ENCODE results near the gene CCDC88C. TPM values are rescaled to one million over a fixed set of nuclear protein-coding genes. Genes with fewer than 3 reads are reported as not detected.

The CCDC88C gene
- total RNA-seq, 1 donor, result 0.36 TPM

DNA sequence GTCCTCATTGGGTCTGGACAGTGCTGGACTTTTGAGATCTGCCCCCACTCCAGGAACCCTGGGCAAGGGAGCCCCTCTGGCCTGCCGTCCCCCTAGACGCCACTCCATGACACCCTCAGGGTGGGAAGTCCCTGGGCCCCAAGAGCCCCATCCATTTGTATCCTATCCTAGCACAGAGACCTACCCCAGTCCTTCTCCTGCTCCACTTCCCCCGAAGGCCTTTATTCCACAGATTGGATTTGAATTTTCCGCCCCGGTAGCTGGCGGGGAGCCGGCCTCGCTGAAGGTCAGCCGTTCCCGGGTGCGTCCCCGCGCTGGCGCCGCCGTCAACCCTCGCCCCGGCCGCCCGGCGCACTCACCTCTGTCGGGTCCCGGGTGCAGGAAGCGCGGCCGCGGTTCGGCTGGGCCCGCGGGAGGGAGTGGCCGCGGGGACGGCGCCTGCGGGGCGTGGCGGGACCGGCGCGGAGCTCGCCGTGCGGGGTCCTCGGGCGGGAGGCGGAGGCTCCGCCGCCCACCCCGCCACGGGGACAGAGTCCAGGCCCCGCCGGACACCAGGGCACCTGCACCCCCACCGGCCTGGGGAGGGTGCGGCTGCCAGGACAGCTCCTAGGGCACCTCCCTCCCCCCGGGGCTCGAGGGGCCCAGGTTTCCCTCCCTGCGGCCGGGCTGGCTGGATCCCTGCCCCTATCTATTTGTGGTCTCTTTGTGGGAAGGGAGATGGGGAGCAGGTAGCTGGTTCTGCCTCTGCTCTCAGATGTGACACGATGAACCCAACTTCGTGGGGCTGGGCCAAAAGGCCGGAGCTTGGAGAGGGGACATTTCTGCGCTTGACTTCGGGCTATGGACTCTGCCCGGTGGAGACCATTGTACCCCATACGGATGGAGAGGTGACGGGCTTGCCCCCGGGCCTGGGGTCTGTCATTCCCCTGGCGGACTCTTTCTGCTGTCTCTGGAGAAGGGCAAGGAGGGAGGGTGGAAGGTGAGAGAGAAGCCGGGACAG, 153.2 kb downstream of the CCDC88C start:
- peak; percentile 78 for DNase-seq (ENCODE audit: insufficient read length, low spot score, missing footprints)
- H2AFZ ChIP-seq (ENCODE audit: low read length), result peak overlapping the region; percentile 78
- no peaks in the 10 kb centered on the region for H3K9me3 ChIP-seq (ENCODE audit: low read depth, low read length)
- H3K36me3 ChIP-seq (ENCODE audit: insufficient read depth, low read length), result no peaks in the 10 kb centered on the region
- TF ChIP-seq, protein P1, sequence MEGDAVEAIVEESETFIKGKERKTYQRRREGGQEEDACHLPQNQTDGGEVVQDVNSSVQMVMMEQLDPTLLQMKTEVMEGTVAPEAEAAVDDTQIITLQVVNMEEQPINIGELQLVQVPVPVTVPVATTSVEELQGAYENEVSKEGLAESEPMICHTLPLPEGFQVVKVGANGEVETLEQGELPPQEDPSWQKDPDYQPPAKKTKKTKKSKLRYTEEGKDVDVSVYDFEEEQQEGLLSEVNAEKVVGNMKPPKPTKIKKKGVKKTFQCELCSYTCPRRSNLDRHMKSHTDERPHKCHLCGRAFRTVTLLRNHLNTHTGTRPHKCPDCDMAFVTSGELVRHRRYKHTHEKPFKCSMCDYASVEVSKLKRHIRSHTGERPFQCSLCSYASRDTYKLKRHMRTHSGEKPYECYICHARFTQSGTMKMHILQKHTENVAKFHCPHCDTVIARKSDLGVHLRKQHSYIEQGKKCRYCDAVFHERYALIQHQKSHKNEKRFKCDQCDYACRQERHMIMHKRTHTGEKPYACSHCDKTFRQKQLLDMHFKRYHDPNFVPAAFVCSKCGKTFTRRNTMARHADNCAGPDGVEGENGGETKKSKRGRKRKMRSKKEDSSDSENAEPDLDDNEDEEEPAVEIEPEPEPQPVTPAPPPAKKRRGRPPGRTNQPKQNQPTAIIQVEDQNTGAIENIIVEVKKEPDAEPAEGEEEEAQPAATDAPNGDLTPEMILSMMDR (IDR thresholded peaks at IDR 0.05; ENCODE audit: extremely low read depth, low read depth, low read length), result no peak
- no peaks in the 10 kb centered on the region for H3K27me3 ChIP-seq (ENCODE audit: insufficient read depth, low read length)
- H3K79me2 ChIP-seq (ENCODE audit: insufficient read depth, low read length), result no peaks in the 10 kb centered on the region
- peaks cover under 1% of the 10 kb centered on the region for H3K4me1 ChIP-seq (ENCODE audit: insufficient read depth, low read length)
- peak overlapping the region; percentile 79 for H3K4me2 ChIP-seq (ENCODE audit: insufficient read depth, low read length)
- H3K27ac ChIP-seq (ENCODE audit: low read depth, low read length), result no peak overlapping the region
- peak overlapping the region; percentile 68 for H3K4me3 ChIP-seq (ENCODE audit: insufficient read depth, low read length)
- no peaks in the 10 kb centered on the region for H4K20me1 ChIP-seq (ENCODE audit: insufficient read depth, low read length)

DNA sequence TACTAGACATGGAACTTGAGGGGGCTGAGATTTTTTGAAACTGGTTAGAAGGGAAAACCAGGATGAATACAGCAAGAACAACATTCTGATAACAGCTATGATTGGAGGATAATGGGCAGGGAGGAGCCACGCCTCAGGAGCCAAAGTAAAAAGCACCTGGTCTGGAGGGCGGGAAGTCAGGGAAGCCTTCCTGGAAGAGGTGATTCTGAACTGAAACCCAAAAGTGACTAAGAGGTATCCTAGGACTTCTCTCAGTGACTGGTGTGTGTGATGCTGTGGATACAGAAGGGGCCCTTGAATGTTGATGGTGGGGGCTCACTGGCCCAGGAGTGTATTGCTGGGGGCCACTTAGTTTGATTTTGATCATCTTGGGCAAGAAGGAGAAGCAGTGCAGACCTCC, 154.3 kb downstream of the CCDC88C start:
- Histone ChIP-seq H3K79me2 (ENCODE audit: insufficient read depth, low read length) (no peaks in the 10 kb centered on the region), H3K4me2 (ENCODE audit: insufficient read depth, low read length) (no peak overlapping the region), H3K9me3 (ENCODE audit: low read depth, low read length) (no peaks in the 10 kb centered on the region), H3K4me3 (ENCODE audit: insufficient read depth, low read length) (no peak overlapping the region), H2AFZ (ENCODE audit: low read length) (no peak overlapping the region), H3K27ac (ENCODE audit: low read depth, low read length) (no peak overlapping the region), H3K4me1 (ENCODE audit: insufficient read depth, low read length) (no peaks in the 10 kb centered on the region), H3K27me3 (ENCODE audit: insufficient read depth, low read length) (no peaks in the 10 kb centered on the region), H3K36me3 (ENCODE audit: insufficient read depth, low read length) (no peaks in the 10 kb centered on the region), H4K20me1 (ENCODE audit: insufficient read depth, low read length) (no peaks in the 10 kb centered on the region)
- DNase-seq (ENCODE audit: insufficient read length, low spot score, missing footprints), result no peak
- TF ChIP-seq, protein P1 (IDR thresholded peaks at IDR 0.05; ENCODE audit: extremely low read depth, low read depth, low read length), result no peak

DNA sequence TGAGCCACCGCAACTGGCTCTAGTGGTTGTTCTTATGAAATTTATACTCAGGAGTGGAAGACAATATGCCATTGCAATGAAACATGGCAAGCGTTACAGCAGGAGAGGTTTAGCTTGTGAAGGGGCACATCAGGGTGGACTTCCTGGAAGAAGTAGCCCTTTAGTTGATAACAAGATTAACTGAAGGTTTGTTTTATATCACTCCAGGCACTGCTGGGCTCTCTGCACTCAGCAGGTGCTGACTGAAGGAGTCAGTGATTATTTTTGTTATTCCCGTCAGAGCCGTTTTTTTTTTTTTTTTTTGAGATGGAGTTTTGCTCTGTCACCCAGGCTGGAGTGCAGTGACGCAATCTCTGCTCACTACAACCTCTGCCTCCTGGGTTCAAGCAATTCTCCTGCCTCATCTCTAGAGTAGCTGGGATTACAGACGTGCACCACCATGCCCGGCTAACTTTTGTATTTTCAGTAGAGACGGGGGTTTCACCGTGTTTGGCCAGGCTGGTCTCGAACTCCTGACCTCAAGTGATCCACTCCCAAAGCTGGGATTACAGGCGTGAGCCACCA, 155.6 kb downstream of the CCDC88C start:
- H3K79me2 ChIP-seq (ENCODE audit: insufficient read depth, low read length), result no peaks in the 10 kb centered on the region
- no peak overlapping the region for H3K4me3 ChIP-seq (ENCODE audit: insufficient read depth, low read length)
- H3K27me3 ChIP-seq (ENCODE audit: insufficient read depth, low read length), result no peaks in the 10 kb centered on the region
- H3K27ac ChIP-seq (ENCODE audit: low read depth, low read length), result no peak overlapping the region
- no peaks in the 10 kb centered on the region for H4K20me1 ChIP-seq (ENCODE audit: insufficient read depth, low read length)
- no peaks in the 10 kb centered on the region for H3K36me3 ChIP-seq (ENCODE audit: insufficient read depth, low read length)
- no peaks in the 10 kb centered on the region for H3K9me3 ChIP-seq (ENCODE audit: low read depth, low read length)
- DNase-seq (ENCODE audit: insufficient read length, low spot score, missing footprints), result no peak
- no peak overlapping the region for H3K4me2 ChIP-seq (ENCODE audit: insufficient read depth, low read length)
- no peaks in the 10 kb centered on the region for H3K4me1 ChIP-seq (ENCODE audit: insufficient read depth, low read length)
- H2AFZ ChIP-seq (ENCODE audit: low read length), result no peak overlapping the region
- TF ChIP-seq, protein P1 (IDR thresholded peaks at IDR 0.05; ENCODE audit: extremely low read depth, low read depth, low read length), result no peak

DNA sequence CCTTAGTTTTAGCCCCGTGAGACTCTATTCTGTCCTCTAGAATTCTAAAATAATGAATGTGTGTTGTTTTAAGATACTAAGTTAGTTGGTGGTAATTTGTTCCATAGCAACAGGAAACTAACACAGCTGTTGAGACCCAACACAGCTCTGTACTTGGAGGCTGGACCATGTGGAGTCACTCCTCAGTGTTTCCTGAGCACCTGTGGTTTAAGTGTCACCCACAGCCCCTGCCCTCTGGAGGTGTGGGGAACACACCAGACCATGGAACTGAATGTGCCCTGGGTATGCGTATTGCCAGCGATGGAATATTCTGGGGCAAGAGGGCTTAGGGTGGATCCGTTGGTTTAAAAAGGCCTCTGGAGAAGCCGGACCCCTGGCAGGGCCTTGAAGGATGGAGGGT, 156.5 kb downstream of the CCDC88C start:
- Histone ChIP-seq H3K27ac (ENCODE audit: low read depth, low read length) (no peak overlapping the region), H3K27me3 (ENCODE audit: insufficient read depth, low read length) (no peaks in the 10 kb centered on the region), H3K79me2 (ENCODE audit: insufficient read depth, low read length) (no peaks in the 10 kb centered on the region), H3K4me3 (ENCODE audit: insufficient read depth, low read length) (no peak overlapping the region), H3K36me3 (ENCODE audit: insufficient read depth, low read length) (no peaks in the 10 kb centered on the region), H3K4me1 (ENCODE audit: insufficient read depth, low read length) (no peaks in the 10 kb centered on the region), H3K4me2 (ENCODE audit: insufficient read depth, low read length) (no peak overlapping the region), H4K20me1 (ENCODE audit: insufficient read depth, low read length) (no peaks in the 10 kb centered on the region), H2AFZ (ENCODE audit: low read length) (no peak overlapping the region), H3K9me3 (ENCODE audit: low read depth, low read length) (no peaks in the 10 kb centered on the region)
- TF ChIP-seq, protein P1 (IDR thresholded peaks at IDR 0.05; ENCODE audit: extremely low read depth, low read depth, low read length), result no peak
- no peak for DNase-seq (ENCODE audit: insufficient read length, low spot score, missing footprints)

All from osteoblast (primary cell).